ENCODE measurements around the gene S100A12.

The S100A12 gene

DNA sequence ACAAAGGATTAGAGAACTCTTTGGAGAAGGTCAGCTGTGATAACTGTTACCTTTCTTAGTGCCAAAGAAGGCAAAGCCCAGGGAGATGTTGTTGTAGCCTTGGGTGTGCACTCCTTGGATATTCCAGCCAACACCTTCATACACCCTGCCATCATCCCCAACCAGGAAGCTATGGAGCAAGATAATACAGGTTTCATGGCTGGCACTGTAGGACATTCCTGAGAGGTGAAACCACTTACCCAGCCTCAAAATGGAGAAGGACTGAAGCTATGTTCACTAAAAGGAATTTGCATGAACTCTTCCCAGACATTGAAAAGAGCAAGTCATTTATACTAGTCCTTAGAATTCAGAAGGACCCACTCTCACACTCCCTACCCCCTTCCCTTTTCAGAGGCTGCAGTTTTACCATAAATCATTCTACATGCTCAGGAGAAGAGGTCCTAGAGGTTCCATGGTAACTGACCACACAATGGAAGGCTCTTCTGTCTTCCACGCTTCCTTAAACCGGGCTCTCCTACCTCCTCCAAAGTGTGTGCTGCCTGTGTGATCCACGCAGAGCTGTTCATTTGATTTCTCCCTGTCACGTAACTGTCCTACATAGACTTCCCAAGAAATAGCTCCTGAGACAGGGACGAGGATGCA is 32.3 kb downstream of the S100A12 start:
- no peak for DNase-seq (ENCODE audit: low read depth)

DNA sequence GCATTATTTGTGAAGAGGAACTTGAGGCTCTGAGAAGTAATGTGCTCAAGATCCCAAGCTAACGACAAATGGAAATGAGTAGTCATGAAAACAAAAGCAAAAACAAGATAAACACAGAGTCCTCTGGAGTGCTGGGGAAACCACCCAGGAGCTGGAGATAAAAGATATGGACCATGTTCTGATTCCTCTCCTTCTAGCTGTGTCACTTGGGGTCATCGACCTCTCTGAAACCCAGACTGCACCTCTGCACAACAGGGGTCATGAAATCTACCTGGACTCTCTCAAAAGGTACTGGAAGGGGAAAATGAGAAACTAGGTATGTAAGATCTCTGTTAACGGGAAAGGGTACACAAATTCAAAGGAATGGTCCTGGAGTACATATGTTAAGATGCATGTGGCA is 33.2 kb downstream of the S100A12 start:
- H3K4me3 ChIP-seq (ENCODE audit: low read depth, low read length), result no peak overlapping the region
- no peak for DNase-seq (ENCODE audit: low read depth)

More for the DNA sequence above, 32.3 kb downstream of the S100A12 start:
- no peak overlapping the region for H3K4me3 ChIP-seq (ENCODE audit: low read depth, low read length)

DNA sequence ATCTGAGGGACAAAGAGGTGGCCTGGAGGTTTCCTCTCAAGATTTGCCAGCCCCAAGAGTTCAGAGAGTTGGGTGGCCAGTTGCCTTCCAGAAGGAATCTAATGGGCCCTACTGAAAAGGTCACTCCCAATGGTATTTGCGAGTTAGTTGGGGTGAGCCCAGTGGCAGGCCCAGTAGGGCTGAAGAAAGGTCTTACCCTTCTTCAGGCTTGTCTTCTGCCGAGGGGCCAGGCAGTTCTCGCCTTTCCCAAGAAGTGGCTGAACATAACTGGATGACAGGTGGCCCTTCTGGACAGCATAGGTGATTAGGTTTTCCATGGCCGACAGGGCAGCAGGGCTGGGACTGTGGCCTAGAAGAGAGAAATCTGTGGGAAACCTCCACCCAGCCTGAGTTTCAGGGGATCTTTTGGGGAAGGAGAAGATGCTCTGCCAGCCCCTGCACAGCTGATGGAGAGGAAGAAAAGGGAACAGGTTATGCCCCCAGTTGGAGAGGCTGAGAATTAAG is 33.9 kb downstream of the S100A12 start:
- no peak for DNase-seq (ENCODE audit: low read depth)

DNA sequence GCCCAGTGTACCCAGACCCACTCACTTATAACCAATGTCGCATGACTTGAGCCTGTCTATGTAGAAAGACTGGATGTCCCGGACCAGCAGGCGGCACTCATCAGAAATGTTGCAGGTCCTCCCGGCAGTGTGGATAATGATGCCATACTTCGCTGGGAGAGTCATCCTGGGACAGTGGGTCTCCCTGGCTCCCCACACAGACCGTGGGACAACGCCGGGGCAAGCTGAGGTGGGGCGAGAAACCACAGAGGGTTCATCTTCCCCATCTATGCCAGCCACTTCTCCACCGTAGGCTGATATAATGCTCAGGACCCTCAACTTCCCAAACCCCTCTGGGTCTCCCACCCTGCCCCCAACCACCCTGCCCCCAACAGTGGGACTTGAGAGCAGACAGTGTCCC is 35.1 kb downstream of the S100A12 start:
- no peak overlapping the region for H3K4me3 ChIP-seq (ENCODE audit: low read depth, low read length)
- DNase-seq (ENCODE audit: low read depth), result no peak

More for the DNA sequence above, 33.9 kb downstream of the S100A12 start:
- H3K4me3 ChIP-seq (ENCODE audit: low read depth, low read length), result no peak overlapping the region

DNA sequence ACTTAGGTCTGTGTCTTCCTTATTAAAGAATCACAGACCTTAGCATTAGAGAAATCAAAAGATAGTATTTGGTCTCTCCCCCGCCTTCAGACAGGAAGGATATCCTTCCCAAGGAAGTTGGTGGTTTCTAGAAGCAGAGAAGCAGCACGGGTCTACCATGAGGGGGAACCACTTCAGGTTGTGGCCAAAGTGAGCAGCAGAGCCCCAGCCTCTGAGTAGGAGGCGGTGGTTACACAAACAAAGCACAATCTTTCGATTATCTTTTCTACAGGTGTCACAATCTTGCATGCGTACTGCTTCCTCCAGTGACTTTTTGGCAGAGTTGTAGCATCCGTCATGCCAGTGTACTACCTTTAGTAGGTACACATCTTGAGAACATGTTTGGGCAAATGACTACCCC is 35.6 kb downstream of the S100A12 start:
- no peak for DNase-seq (ENCODE audit: low read depth)
- H3K4me3 ChIP-seq (ENCODE audit: low read depth, low read length), result no peak overlapping the region

DNA sequence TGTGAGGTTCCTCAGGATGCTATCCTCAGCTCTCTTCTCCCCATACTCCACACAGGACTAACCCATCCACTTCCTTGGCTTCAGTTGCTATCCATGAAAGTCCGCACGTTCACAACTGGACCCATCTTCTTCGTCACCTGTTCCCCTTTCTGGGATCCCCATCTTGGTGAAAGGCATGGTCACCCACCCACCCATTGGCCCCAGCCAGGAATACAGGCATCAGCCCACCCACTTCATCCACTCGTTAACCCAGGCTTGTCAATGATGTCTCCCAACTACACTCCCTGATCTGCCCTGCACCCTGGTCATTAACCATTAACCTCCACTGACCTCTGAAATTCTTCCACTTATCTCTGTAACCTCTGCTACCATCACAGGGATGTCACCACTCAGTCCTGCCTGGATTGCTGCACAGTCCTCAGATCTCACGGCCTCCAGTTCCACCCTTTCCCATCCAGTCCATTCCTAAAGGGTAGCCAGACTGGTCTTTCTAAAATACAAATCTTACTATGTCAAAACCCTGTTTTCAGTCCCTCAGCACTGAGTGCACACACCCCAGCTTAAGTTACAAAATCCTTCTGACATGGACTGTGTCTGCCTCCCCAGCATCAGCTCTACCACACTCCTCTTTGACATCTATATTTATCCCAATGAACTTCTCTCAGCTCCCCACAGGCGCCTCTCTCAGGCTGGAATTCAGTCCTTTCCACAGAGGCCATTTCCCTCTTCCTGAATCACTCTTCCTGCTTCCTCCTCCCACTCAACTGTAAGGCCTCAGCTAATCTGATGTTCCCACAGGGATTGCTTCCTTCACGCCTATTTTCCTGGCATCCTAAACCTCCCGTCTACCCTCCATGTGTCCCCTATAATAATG is 37.2 kb downstream of the S100A12 start:
- no peak for DNase-seq (ENCODE audit: low read depth)
- no peak overlapping the region for H3K4me3 ChIP-seq (ENCODE audit: low read depth, low read length)

DNA sequence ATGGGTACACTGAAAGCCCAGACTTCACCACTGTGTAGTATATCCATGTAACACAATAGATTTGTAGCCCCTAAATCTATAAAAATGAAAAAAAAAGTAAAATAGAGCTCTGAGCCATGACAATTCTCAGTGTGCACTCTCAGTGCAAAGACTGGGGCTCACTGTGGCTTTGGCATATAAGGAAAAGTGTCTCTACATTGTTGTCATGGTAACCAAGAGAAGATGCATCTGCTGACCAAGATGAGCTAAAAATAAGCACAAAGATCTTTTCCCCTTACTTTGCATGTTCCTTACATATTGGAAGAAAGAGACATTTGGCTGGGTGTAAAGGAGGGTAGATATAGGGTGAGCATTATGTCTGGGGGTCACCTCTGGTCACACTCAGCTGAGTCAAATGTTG is 38.8 kb downstream of the S100A12 start:
- H3K4me3 ChIP-seq (ENCODE audit: low read depth, low read length), result no peak overlapping the region
- no peak for DNase-seq (ENCODE audit: low read depth)

DNA sequence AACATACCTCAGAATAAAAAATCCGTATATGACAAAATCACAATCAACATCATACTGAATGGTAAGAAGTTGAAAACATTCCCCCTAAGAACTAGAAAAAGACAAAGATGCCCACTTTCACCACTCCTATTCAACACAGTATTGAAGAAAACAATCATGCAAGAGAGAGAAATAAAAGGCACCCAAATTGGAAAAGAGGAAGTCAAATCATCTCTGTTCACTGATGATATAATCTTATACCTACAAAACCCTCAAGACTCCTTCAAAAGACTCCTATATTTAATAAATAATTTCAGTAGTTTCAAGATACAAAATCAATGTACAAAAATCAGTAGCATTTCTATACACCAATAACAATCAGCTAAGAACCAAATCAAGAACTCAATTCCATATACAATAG is 41.5 kb downstream of the S100A12 start:
- H3K4me3 ChIP-seq (ENCODE audit: low read depth, low read length), result no peak overlapping the region
- DNase-seq (ENCODE audit: low read depth), result no peak

DNA sequence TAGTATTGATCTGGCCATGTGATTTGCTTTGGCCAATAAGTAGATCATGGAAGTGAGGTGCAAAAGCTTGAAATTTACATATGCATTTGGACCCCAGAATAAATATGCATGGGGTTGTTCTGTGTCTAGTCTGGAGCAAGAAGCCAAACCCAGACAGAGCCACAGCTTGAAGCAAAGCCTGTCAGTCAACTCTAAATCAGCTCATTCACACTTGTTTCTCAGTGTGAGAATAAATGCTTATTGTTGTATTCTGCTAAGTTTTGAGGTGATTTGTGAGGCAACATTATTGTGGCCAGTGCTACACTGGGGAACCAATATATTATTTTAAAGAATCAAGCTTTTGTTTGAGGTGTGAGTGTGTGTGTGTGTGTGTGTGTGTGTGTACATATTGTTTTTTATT is 50.5 kb downstream of the S100A12 start:
- no peak for DNase-seq (ENCODE audit: low read depth)
- H3K4me3 ChIP-seq (ENCODE audit: low read depth, low read length), result no peak overlapping the region
